GM19025 (cell line): ENCODE data around the gene GPRC5A.
A peak's percentile ranks its signal among the peaks of the same experiment; 100 is the strongest.

Experiments used
- ATAC-seq: cut with Tn5 transposase; IDR thresholded peaks from one replicate; pipeline ENCODE4 v1.9.1; 2021; ENCODE audit warnings: mild to moderate bottlenecking, low read depth, moderate library complexity; ENCODE audit not compliant: unreplicated experiment

The GPRC5A gene

GRCh38 chr12:12883369-12884001 is 7.9 kb upstream of the GPRC5A start:
- ATAC-seq, result no peak

GRCh38 chr12:12885096-12885792 is 6.1 kb upstream of the GPRC5A start:
- no peak for ATAC-seq

- ATAC-seq, result no peak
These were observed 3.9 kb upstream of the GPRC5A start for GRCh38 chr12:12887471-12887870.

- ATAC-seq, result no peak
These were observed 1.7 kb upstream of the GPRC5A start for GRCh38 chr12:12889701-12890100.

GRCh38 chr12:12890543-12891079 is 751 bp upstream of the GPRC5A start:
- ATAC-seq, result no peak

GRCh38 chr12:12891881-12892355 is 556 bp downstream of the GPRC5A start:
- no peak for ATAC-seq

- ATAC-seq, result no peak
These were observed 1.3 kb downstream of the GPRC5A start for GRCh38 chr12:12892681-12893141.

- ATAC-seq, result no peak
These were observed 2.1 kb downstream of the GPRC5A start for GRCh38 chr12:12893438-12893837.

GRCh38 chr12:12896260-12896659 is 4.9 kb downstream of the GPRC5A start:
- ATAC-seq, result no peak

- no peak for ATAC-seq
These were observed 5.9 kb downstream of the GPRC5A start for GRCh38 chr12:12897302-12897701.

GRCh38 chr12:12898136-12898717 is 6.9 kb downstream of the GPRC5A start:
- ATAC-seq, result no peak

GRCh38 chr12:12898911-12899511 is 7.6 kb downstream of the GPRC5A start:
- ATAC-seq, result no peak

GRCh38 chr12:12899530-12900380 is 8.4 kb downstream of the GPRC5A start:
- ATAC-seq, result peak; percentile 75

GRCh38 chr12:12900786-12901157 is 9.4 kb downstream of the GPRC5A start:
- ATAC-seq, result no peak

- no peak for ATAC-seq
These were observed 9.9 kb downstream of the GPRC5A start for GRCh38 chr12:12901158-12901791.

GRCh38 chr12:12902036-12902435 is 10.7 kb downstream of the GPRC5A start:
- ATAC-seq, result no peak

GRCh38 chr12:12903642-12904609 is 12.6 kb downstream of the GPRC5A start:
- no peak for ATAC-seq

- ATAC-seq, result no peak
These were observed 16.2 kb downstream of the GPRC5A start for GRCh38 chr12:12907552-12907951.

- ATAC-seq, result no peak
These were observed 16.9 kb downstream of the GPRC5A start for GRCh38 chr12:12908252-12908651.
